HG03457 (cell line): ENCODE results near the gene PKP3.
"Not testable (repeated sequence)": the region's sequence is repeated elsewhere in the genome, so short reads cannot be mapped to it uniquely, and the experiment has no call there.

Experiments
- ATAC-seq: cut with Tn5 transposase; IDR thresholded peaks from one replicate; pipeline ENCODE4 v1.9.1; 2021; ENCODE audit warnings: moderate number of reproducible peaks; ENCODE audit not compliant: unreplicated experiment

The PKP3 gene

GRCh38 chr11:363443-363805 is 30.6 kb upstream of the PKP3 start:
- ATAC-seq, result not testable (repeated sequence)

DNA sequence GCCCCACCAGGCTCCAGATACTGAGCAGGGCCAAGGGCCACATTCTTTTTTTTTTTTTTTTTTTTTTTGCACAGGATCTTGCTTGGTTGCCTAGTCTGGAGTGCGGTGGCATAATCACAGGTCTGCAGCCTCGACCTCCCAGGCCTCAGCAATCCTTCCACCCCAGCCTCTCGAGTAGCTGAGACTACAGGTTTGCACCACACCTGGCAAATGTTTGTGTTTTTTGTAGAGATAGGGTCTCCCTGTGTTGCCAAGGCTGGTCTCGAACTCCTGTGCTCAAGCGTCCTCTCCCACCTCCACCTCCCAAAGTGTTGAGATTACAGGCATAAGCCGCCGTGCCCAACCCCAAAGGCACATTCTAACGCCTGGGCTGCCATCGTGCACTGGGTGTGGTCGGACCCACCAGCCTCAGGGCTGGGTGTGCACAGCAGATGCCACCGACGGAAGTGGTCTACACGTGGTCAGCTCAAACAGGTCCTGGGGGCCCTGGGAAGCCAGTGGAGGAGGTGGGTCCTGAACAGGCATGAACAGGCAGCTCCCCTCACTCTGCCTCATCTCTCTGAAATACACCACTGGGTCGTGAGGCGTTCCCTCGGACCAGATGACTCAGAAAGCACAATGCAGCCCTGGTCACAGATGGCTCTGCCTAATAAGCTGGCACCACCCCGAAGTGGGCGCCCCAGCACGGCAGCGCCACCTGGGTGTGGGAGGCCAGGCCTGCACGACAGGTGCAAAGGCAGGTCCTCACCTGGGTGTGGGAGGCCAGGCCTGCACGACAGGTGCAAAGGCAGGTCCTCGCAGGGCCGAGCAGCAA is 29.9 kb upstream of the PKP3 start:
- ATAC-seq, result no peak

DNA sequence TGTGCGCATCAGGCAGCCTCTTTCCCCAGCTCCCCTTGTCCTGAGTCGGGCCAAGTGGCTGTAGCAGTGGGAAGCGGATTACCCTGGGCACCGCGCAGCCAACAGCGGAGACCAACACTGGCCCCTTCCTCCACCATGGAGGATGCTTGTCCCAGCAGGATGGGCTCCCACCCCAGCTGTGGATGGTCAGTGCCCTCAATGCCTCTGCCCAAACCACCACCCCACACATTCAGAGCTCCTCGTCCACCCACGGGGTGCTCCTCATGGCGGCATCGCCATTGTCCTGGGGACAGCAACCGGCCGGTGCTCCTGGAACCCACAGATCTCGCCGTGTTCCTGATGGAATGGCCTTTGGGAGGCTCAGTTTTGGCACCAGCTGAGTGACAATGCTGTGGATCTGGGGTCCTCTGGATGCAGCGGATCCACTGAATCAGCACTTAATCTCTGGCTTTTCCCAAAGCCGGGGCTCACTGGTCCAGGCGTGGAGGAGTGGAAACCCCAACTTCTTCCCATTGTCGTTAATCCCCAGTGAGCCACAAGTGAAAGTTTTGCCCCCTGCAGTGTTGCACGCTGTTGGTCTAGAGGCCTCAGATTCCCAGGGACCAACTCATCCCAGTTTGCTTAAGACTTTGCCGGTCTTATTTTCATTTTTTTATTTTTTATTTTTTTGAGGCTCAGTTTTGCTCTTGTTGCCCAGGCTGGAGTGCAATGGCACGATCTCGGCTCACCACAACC is 28.9 kb upstream of the PKP3 start:
- ATAC-seq, result no peak

DNA sequence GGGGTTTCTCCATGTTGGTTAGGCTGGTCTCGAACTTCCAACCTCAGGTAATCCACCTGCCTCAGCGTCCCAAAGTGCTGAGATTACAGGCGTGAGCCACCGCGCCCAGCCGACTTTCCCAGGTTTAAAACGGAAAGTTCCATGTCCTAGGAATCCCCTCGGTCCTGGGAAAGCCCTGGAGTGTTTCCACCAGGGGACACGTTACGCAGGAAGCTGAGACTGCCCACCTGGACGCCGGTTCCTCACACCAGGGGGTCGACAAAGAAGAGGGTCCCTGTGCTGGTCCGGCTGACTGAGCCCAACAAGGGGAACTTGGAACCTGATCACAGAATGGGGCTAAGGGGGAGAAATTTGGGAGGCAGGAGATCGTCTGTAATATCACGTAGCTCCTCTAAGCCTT is 28.2 kb upstream of the PKP3 start:
- ATAC-seq, result no peak

GRCh38 chr11:367956-368413 is 26.0 kb upstream of the PKP3 start:
- ATAC-seq, result no peak

GRCh38 chr11:368414-369335 is 25.3 kb upstream of the PKP3 start:
- no peak for ATAC-seq

- ATAC-seq, result no peak
These were observed 24.5 kb upstream of the PKP3 start, which contains the start of gene B4GALNT4 for GRCh38 chr11:369336-370018. B4GALNT4 (plus strand) TSS chr11:369499; CDS start chr11:369804, 305 bp downstream.

- ATAC-seq, result no peak
These were observed 23.7 kb upstream of the PKP3 start for GRCh38 chr11:370070-370941.

- ATAC-seq, result no peak
These were observed 23.0 kb upstream of the PKP3 start for GRCh38 chr11:371051-371450.

DNA sequence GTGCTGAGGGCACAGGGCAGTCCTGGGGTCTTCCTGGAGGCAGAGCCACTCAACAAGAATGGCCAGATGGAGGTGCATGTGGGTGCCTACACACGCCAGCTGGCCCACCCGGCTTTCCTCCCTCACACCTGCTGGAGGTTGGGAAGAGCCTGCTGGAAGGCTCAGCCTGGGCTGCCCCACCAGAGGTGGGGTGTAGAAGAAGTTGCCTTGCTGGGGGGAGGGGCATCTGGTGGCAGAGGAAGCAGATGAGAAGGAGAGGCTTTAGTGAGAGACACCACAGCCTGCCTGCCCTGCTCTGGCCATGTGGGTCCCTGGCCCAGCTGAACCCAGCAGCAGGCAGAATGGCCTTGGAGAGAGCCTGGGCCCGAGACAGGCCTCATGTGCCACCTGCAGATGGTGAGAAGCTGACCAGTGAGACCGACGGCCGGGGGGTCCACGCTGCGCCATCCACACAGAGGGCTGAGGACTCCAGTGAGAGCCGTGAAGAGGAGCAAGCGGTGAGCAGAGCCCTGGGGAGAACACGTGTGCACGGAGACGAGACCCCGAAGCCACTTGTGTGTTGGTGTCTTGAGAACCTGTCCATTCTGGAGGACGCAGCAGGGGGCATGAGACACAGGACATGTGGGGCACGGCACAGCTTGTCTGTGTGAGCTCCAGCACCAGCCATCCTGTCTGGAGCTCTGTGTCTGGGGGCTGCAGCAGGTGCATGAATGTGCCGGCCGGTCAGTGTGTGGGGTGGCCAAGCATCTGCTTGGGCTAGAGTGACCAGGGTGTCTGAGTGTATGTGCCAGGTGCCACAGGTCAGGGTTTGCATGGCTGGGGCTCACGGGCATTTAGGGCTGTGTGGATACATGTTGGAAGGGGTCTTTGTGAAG is 22.1 kb upstream of the PKP3 start:
- no peak for ATAC-seq

- ATAC-seq, result no peak
These were observed 20.9 kb upstream of the PKP3 start for GRCh38 chr11:372809-373715.

DNA sequence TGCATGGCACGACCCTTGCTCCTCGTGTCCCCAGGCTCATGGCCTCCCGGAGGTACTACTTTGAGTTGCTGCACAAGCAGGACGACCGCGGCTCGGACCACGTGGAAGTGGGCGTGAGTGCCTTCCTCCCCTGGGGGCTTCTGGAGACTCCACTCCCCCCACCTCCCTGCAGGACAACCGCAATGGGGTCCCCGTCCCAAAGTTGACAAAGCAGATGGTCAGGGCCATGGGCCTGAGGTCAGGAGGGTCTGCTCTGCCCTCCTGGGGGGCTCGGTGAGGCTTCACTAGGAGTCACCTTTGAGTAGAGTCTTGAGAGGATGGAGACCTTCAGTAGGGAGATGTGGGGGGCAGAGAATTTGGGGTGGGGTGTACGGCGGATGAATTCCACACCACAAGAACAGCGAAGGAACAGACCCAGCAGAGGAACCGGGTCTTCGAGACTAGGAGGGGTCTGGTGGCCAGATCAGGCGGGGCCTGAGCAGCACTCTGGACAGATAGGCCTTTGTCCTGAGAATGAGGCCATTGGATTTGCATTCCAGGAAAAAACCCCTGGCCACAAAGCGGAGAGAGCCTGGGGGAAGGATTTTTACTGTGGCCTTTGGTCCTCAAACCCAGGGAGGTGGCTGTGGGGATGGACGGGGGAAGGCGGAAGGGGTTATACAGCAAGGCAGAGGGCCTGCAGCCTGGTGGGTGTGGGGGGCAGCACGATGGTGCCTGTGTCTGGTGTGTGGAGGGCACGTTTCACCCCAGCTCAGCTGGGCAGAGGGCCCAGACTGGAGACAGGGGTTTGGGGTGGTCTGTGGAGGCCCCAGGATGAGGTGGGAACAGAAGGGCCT is 20.1 kb upstream of the PKP3 start:
- no peak for ATAC-seq

GRCh38 chr11:375065-376025 is 18.7 kb upstream of the PKP3 start:
- no peak for ATAC-seq

GRCh38 chr11:376531-377173 is 17.4 kb upstream of the PKP3 start:
- no peak for ATAC-seq
